SH-SY5Y (cell line): ENCODE data around the gene KIFBP.

Experiments
- GATA2 ChIP-seq: IDR thresholded peaks from 2 replicates; pipeline ENCODE4 v1.6.1; 2011; ENCODE audit warnings: mild to moderate bottlenecking, low read depth, low read length
- GATA3 ChIP-seq: IDR thresholded peaks from 2 replicates; pipeline ENCODE4 v1.6.1; 2011; ENCODE audit warnings: low read depth, mild to moderate bottlenecking, low read length, moderate library complexity

The KIFBP gene

DNA sequence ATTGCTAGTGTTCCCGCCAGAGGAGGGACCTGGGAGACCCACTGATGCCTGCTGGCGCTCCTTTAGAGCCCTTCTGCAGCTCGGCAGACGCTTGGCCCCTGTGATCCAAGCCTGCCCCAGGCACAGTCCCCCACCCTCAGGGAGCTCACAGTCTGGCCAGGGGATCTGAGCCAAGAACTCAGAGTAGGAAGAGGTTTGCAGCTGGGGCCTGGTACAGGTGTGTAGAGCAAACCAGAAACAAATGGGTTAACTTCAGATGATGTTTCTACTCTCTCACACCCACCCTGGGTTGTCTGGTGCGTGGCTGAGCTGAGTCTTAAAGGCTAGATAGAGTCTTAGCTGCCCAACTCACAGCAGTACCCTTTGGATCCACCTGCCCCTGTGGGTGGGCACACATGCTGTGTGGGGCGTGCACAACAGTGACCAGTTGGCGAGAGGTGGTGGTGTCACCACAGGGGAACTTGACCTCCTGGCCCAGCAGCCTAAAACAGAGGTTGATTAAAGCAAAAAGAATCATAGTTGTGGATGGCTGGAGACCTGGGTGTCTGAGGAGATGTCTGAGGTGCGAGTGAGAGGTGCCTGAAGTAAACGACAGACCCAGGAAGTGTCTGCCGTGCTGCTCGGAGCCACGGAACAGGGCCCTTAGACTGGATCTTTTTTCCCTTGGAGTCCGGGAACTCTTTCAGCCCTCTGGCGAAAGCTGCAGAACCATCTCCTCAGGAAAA lies 68.1 kb downstream of the KIFBP start:
- TF ChIP-seq GATA2 (no peak), GATA3 (no peak)

DNA sequence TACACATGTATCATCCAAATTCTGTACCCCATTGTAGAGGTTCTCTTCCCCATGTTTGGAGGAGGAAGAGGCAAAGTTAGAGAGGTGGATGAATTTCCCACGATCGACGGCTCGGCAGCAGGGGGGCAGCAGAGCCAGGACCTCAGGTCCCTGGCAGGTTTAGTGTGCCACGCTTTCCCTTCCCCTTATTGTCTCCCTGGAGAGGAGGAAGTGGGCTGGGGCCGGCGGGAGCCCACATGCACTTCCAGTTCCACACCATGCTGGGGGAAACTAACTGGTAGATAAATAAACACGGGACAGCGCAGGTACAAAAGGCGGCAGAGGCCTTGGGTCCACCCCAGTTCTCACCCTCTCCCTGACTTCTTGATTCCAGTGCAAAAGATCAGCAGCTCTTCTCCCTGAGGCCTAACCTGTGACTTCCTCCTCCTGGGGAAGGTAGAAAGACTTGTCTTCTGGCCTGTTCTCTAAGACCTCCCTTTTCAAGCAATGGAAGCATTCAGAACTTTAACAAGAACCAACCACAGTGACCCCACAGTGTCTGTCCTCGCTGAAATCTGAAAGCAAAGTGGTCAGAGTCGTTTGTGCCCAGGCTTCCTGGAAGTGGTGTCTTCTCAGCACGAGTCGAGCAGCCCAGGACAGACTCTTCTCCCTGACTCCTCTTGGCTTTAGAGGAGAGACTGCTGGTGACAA lies 68.8 kb downstream of the KIFBP start:
- TF ChIP-seq GATA2 (no peak), GATA3 (no peak)

DNA sequence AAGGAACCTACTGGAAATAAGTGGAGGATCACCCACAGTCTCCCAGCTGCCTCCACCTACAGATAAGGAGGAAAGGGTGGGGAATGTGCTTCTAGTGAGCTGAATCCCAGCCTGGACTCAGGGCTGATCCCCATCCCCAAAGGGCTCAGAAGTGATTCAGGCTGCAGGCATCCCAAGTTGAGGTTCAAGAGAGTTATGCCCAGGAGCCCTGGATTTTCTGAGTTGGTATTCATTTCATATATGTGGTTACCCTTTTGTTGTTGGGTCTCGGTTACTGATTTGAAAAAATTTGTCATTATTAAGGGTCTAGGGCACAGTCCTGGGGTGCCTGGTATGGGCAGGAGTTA lies 69.3 kb downstream of the KIFBP start:
- TF ChIP-seq GATA3 (no peak), GATA2 (no peak)

DNA sequence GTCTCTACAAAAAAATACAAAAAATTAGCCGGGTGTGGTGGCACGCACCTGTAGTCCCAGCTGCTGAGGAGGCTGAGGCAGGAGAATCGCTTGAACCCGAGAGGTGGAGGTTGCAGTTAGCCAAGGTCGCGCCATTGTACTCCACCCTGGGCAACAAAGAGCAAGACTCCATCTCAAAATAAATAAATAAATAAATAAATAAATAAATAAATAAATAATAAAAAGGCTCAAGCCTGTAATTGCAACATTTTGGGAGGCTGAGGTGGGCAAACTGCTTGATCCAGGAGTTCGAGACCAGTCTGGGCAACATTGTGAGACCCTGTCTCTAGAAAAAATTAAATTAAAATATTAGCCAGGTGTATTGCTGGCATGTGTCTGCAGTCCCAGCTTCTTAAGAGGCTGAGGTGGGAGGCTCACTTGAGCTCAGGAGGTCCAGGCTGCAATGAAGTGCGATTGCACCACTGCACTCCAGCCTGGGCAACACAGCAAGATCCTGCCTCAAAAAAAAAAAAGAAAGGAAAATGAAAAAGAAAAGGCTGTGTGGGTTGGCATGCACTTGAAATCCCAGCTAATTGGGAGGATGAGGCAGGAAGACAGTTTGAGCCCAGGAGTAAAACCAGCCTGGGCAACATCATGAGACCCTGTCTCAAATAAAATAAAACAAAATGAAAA lies 71.7 kb downstream of the KIFBP start:
- TF ChIP-seq GATA3 (no peak), GATA2 (no peak)

DNA sequence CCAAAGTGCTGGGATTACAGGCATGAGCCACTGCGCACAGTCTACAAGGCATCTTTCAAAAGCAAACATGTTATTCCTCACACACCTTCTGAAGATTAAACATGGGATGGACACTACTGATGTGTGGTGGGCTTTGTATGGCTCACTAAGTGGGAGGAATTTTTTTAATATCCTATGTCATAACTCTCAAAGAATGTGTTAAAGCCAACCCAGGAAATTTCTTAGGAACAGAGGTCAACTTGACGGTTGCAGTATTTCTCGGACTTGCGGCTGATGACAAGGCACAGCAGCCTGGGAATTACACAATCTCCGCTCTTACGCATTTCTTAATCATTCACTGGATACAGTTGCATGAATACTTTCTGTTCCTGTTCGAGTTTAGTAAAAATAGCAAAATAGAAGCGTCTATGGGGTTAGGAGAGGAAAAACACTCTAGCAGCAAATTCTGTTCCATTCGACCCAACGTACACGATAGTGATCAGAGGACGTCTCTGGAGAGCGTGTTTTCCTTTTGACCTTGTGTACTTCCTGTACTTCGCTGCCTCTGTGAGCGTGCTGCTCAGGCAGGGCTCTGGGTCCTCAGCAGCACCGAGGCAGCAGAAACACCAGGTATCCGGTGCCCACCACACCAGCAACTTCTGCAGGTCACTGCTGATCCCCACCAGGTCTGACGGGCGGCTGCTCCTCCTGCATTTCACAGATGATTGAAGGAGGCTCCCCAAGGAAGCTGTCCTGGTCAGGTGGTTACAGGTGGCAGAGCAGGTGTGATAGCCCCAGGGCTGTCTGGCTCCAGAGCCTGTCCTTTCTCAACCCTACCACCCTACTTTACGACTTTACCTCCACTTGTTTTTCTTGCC lies 72.9 kb downstream of the KIFBP start:
- TF ChIP-seq GATA3: no peak
- TF ChIP-seq GATA2: no peak

DNA sequence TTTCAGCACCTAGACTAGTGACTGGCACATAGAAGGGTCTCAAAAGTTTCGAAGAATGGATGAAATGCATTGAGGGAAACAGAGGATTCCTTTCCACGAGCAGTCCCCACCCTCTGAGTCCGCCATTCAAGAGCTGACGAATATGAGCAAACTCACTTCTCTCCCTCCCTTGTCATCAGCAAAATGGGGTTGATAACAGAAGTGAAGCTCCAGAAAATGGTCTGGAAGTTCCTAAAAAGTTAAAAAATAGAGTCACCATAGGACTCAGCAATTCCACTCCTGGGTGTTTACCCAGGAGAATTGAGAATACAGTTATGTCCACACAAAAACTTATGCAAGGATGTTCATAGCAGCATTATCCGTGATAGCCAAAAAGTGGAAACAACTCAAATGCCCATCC lies 74.3 kb downstream of the KIFBP start:
- TF ChIP-seq GATA2 (no peak), GATA3 (no peak)

DNA sequence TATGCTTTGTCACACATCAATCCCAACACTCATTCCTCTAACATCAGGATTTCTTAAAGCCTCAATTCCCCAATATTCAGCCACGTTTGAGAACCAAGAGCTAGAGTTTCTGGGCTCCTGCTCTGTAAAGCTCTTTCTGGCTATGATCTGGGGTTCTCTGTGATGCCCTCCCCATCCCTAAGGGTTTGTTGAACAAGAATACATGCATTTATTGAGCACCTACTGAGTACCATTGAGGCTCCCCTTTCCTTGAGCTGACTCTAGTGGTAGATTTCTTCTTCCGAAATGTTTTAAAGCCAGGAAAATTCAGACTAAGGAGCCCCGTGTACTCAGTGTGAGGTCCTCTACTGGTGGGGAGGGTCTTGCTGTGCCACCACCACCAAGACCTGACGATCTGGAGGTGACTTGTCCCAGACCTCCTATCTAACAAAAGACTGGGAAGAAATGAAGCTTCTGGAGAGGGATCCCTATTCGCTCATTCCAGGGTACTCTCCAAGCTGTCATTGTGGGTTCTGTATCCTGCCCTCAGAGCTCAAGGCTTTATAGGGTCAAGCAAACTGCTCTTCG lies 76.2 kb downstream of the KIFBP start:
- TF ChIP-seq GATA2 (no peak), GATA3 (no peak)

DNA sequence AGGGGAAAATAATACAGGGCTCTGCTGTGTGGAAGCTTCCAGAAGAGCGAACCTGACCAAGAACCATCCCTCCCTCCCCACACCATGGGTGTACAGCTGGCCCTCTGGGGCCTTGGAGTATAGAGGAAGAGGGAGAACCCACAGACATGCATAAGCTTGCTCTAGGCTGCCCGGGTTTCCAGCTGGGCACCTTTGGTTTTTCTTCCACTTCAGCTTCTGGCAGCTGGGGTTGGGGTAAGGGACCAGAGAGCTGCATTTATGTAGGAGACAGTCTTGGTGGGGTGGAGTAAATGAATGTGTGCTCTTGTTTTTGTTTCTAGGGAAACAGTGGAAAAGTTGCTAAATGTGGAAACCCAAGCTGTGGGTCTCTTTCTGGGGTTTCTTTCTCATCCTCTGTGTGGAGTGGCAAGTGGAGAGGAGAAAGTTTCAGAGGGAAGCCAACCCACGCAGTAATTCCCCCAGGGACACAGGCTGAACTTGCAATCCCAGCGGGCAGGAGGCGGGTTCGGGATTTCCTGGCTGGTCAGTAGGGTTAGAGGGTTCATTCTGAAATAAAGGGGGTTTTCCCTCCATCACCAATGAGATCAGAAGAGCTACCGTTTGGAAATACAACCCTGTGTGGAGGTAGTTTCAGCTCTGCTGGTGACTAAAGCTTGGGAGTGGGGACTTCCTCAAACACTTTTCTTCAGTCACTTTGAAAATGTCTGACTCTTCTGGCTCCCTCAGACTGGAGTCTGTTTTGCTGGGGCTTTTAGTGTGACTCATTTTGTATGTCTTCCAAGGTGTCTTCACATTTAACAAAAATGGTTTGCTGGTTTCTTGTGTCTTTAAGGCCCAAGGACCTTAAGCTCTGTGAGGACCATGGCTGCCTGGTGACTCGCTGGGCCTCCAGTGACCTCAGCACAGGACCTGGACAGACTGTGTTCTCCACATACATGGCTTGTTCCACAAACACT lies 77.1 kb downstream of the KIFBP start:
- TF ChIP-seq GATA2 (no peak), GATA3 (no peak)
